HepG2 (cell line): ENCODE results near the gene PCNP. TPM values are rescaled to one million over a fixed set of nuclear protein-coding genes. Genes with fewer than 3 reads are reported as not detected.

ENCODE experiments used
- GATA4 ChIP-seq: sonication (generic); IDR thresholded peaks from 2 replicates; pipeline ENCODE4 v1.6.1; 2016; ENCODE audit warnings: antibody characterized with exemption, low read depth, borderline replicate concordance
- HDAC2 ChIP-seq: sonication (generic); formaldehyde crosslinking; IDR thresholded peaks from 2 replicates; pipeline ENCODE4 v1.4.0; 2020; ENCODE audit warnings: missing genetic modification reagents
- LRRFIP1 ChIP-seq: sonication (generic); formaldehyde crosslinking; conservative IDR thresholded peaks from 2 replicates; pipeline ENCODE4 v1.4.0; 2020; ENCODE audit warnings: missing genetic modification reagents
- MIER3 ChIP-seq: IDR thresholded peaks from 2 replicates; pipeline ENCODE4 v1.6.1; 2016; ENCODE audit warnings: missing compliant biosample characterization, borderline replicate concordance
- NFRKB ChIP-seq: fragments of 450-650 bp; IDR thresholded peaks from 2 replicates; pipeline ENCODE4 v1.6.1; 2017
- PHF5A ChIP-seq: IDR thresholded peaks from one replicate; pipeline ENCODE4 v1.6.1; 2018; ENCODE audit warnings: low read depth, missing genetic modification reagents; ENCODE audit not compliant: unreplicated experiment
- RFX3 ChIP-seq: IDR thresholded peaks from 2 replicates; pipeline ENCODE4 v1.6.1; 2016; ENCODE audit warnings: missing biosample characterization, missing genetic modification reagents
- SNAI1 ChIP-seq: sonication (generic); formaldehyde crosslinking; IDR thresholded peaks from 2 replicates; pipeline ENCODE4 v1.5.0; 2020; ENCODE audit warnings: mild to moderate bottlenecking, missing genetic modification reagents, borderline replicate concordance
- TOPORS ChIP-seq: sonication (generic); formaldehyde crosslinking; IDR thresholded peaks from 2 replicates; pipeline ENCODE4 v1.8.0; 2023; ENCODE audit warnings: mild to moderate bottlenecking, missing genetic modification reagents
- ZNF224 ChIP-seq: sonication (generic); formaldehyde crosslinking; IDR thresholded peaks from 2 replicates; pipeline ENCODE4 v1.5.0; 2020; ENCODE audit warnings: mild to moderate bottlenecking, missing genetic modification reagents
- ZNF839 ChIP-seq: sonication (generic); formaldehyde crosslinking; IDR thresholded peaks from 2 replicates; pipeline ENCODE4 v1.4.0; 2020; ENCODE audit warnings: missing genetic modification reagents, mild to moderate bottlenecking, borderline replicate concordance
- polyA plus RNA-seq, 8 experiments: library from polyadenylated mRNA; depleted of rRNA in 3 of 8; stranded (reverse) in 7 of 8; unstranded in 1 of 8; fragments of >200 nt; fragmentation: Illumina TruSeq in 4 of 8; extraction: Trizol in 4 of 8; gene quantifications; 2 replicates each; pipeline versions ENCODE4 v1.2.1 to v1.2.3, GENCODE V29; 2011 to 2016; ENCODE audit warnings: low read depth in 4 of 8, missing spikeins in 1 of 8, mixed read lengths in 1 of 8; ENCODE audit not compliant: insufficient read depth in 1 of 8
- total RNA-seq, 5 experiments: library from RNA; depleted of rRNA; stranded (reverse); fragments of >200 nt; fragmentation: Illumina TruSeq; extraction: Trizol; gene quantifications; 2 replicates each; pipeline ENCODE4 v1.2.3, GENCODE V29; 2016; ENCODE audit warnings: low read depth in 1 of 5
- TF ChIP-seq, protein P1 (sequence below), 2 experiments: sonication (generic) in 1 of 2; formaldehyde crosslinking in 1 of 2; IDR thresholded peaks; 2 replicates each; pipeline versions ENCODE4 v1.5.1 to v1.6.1; 2011 to 2020; ENCODE audit warnings: borderline replicate concordance in 1 of 2, low read depth in 1 of 2, low read length in 1 of 2, mild to moderate bottlenecking in 1 of 2, missing genetic modification reagents in 1 of 2, moderate library complexity in 1 of 2
- TF ChIP-seq, protein P2 (sequence below): sonication (generic); formaldehyde crosslinking; IDR thresholded peaks from 2 replicates; pipeline ENCODE4 v1.4.0; 2020; ENCODE audit warnings: missing genetic modification reagents, borderline replicate concordance
- TF ChIP-seq, protein P3 (sequence below): sonication (generic); formaldehyde crosslinking; IDR thresholded peaks from 2 replicates; pipeline ENCODE4 v1.4.0; 2020; ENCODE audit warnings: missing genetic modification reagents

The PCNP gene
- total and polyA plus RNA-seq, 2 of the 13 experiments (the other 11 are each of a cell fraction or from before 2014, with no cell fraction given): 44.1 to 78.2 TPM

GRCh38 chr3:101573449-101574387, at the start of gene PCNP (continued):
- TF ChIP-seq, protein P1, sequence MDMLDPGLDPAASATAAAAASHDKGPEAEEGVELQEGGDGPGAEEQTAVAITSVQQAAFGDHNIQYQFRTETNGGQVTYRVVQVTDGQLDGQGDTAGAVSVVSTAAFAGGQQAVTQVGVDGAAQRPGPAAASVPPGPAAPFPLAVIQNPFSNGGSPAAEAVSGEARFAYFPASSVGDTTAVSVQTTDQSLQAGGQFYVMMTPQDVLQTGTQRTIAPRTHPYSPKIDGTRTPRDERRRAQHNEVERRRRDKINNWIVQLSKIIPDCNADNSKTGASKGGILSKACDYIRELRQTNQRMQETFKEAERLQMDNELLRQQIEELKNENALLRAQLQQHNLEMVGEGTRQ (IDR thresholded peaks at IDR 0.05; ENCODE audit: low read depth, low read length): no peak
- TF ChIP-seq, protein P1 (CRISPR knock-in tag; IDR thresholded peaks at IDR 0.05; ENCODE audit: borderline replicate concordance): peak; percentile 44; the same call in 1 of the 2 replicates
- 0 out of 2 replicates have a peak, but pooled peaks have one; percentile 60 for TF ChIP-seq TOPORS (CRISPR knock-in tag)
- peak; percentile 78 for TF ChIP-seq MIER3 (CRISPR knock-in tag)
- TF ChIP-seq, protein P2, sequence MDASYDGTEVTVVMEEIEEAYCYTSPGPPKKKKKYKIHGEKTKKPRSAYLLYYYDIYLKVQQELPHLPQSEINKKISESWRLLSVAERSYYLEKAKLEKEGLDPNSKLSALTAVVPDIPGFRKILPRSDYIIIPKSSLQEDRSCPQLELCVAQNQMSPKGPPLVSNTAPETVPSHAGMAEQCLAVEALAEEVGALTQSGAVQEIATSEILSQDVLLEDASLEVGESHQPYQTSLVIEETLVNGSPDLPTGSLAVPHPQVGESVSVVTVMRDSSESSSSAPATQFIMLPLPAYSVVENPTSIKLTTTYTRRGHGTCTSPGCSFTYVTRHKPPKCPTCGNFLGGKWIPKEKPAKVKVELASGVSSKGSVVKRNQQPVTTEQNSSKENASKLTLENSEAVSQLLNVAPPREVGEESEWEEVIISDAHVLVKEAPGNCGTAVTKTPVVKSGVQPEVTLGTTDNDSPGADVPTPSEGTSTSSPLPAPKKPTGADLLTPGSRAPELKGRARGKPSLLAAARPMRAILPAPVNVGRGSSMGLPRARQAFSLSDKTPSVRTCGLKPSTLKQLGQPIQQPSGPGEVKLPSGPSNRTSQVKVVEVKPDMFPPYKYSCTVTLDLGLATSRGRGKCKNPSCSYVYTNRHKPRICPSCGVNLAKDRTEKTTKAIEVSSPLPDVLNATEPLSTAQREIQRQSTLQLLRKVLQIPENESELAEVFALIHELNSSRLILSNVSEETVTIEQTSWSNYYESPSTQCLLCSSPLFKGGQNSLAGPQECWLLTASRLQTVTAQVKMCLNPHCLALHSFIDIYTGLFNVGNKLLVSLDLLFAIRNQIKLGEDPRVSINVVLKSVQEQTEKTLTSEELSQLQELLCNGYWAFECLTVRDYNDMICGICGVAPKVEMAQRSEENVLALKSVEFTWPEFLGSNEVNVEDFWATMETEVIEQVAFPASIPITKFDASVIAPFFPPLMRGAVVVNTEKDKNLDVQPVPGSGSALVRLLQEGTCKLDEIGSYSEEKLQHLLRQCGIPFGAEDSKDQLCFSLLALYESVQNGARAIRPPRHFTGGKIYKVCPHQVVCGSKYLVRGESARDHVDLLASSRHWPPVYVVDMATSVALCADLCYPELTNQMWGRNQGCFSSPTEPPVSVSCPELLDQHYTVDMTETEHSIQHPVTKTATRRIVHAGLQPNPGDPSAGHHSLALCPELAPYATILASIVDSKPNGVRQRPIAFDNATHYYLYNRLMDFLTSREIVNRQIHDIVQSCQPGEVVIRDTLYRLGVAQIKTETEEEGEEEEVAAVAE (CRISPR knock-in tag): peak; percentile 52; the same call in 1 of the 2 replicates
- TF ChIP-seq ZNF224: no peak; the same call in 1 of the 2 replicates
- TF ChIP-seq RFX3 (CRISPR knock-in tag): peak; percentile 8; the same call in 1 of the 2 replicates
- TF ChIP-seq GATA4: 0 out of 2 replicates have a peak, but pooled peaks have one; percentile 16
- TF ChIP-seq ZNF839 (CRISPR knock-in tag): no peak
- 0 out of 2 replicates have a peak, but pooled peaks have one; percentile 92 for TF ChIP-seq SNAI1 (CRISPR knock-in tag)
- TF ChIP-seq LRRFIP1 (CRISPR knock-in tag): no peak
- peak; percentile 54 for TF ChIP-seq HDAC2
- TF ChIP-seq, protein P3, sequence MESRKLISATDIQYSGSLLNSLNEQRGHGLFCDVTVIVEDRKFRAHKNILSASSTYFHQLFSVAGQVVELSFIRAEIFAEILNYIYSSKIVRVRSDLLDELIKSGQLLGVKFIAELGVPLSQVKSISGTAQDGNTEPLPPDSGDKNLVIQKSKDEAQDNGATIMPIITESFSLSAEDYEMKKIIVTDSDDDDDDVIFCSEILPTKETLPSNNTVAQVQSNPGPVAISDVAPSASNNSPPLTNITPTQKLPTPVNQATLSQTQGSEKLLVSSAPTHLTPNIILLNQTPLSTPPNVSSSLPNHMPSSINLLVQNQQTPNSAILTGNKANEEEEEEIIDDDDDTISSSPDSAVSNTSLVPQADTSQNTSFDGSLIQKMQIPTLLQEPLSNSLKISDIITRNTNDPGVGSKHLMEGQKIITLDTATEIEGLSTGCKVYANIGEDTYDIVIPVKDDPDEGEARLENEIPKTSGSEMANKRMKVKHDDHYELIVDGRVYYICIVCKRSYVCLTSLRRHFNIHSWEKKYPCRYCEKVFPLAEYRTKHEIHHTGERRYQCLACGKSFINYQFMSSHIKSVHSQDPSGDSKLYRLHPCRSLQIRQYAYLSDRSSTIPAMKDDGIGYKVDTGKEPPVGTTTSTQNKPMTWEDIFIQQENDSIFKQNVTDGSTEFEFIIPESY (CRISPR knock-in tag): peak; percentile 37; the same call in 1 of the 2 replicates
- TF ChIP-seq NFRKB: peak; percentile 46; the same call in 1 of the 2 replicates
- TF ChIP-seq PHF5A (CRISPR knock-in tag): peak; percentile 95
